Pancreas (tissue), 10 donors: ENCODE data around the gene PYY. TPM values are rescaled to one million over a fixed set of nuclear protein-coding genes. Genes with fewer than 3 reads are reported as not detected.

ENCODE experiments used
- ATAC-seq, 4 donors: fragments of 200-7000 bp; cut with Tn5 transposase; one replicate each; pipeline versions ENCODE4 v1.8.0 to v1.9.1; 2020; ENCODE audit warnings: mild to moderate bottlenecking in 4 of 4, moderate library complexity in 4 of 4
- DNase-seq, 6 donors: peaks; one replicate each; pipeline ENCODE4 v3.0.0-alpha.2; 2020
- FAIRE-seq: peaks from 2 replicates; lab custom pipeline; 2012; peaks lifted over from hg19 to GRCh38; lab: Jason Lieb, UNC
- H3K27ac ChIP-seq, 4 donors: fragments of 200-600 bp; sonication (generic); 1 replicate in 3 of 4; 2 replicates in 1 of 4; pipeline versions ENCODE4 v1.5.0 to v1.8.0; 2020
- H3K27me3 ChIP-seq, 4 donors: fragments of 200-600 bp; one replicate each; pipeline ENCODE4 v1.8.0; 2021
- H3K36me3 ChIP-seq, 3 donors: fragments of 200-600 bp; sonication (generic) in 1 of 3; one replicate each; pipeline versions ENCODE4 v1.5.0 to v1.8.0; 2020 to 2021
- H3K4me1 ChIP-seq, 3 donors: fragments of 200-600 bp; one replicate each; pipeline ENCODE4 v1.8.0; 2021
- H3K4me3 ChIP-seq, 4 donors: fragments of 200-600 bp; sonication (generic) in 2 of 4; one replicate each; pipeline versions ENCODE4 v1.5.0 to v1.8.0; 2020 to 2021
- H3K9me3 ChIP-seq, 4 donors: fragments of 200-600 bp; one replicate each; pipeline ENCODE4 v1.8.0; 2021
- WGBS, 2 donors: extraction: QIAGEN DNeasy Blood & Tissue Kit; methylation state at CpG; one replicate each; pipeline ENCODE4 v1.1.7; 2013; 5-methylcytosine and 5-hydroxymethylcytosine counted together
- intact Hi-C, 3 donors: fragments of 100-400 bp; cut with DNase I; formaldehyde crosslinking; loops; one replicate each; pipeline versions ENCODE4 v1.11.1 to v1.14.2; 2022
- polyA plus RNA-seq, 2 donors: library from polyadenylated mRNA; stranded (reverse); fragments of 200-250 nt; gene quantifications; one replicate each; pipeline ENCODE4 v1.2.3, GENCODE V29; 2013
- total RNA-seq, 6 donors: library from RNA; stranded (reverse); fragmentation: NEBNext Ultra II Directional in 4 of 6; extraction: Animal tissue kit (Norgen Biotek cat#: 25700) in 4 of 6; gene quantifications; one replicate each; pipeline versions ENCODE4 v1.2.1 to v1.2.4, GENCODE V29; 2021 to 2023
- TF ChIP-seq, protein P1 (sequence below), 4 donors: fragments of 200-600 bp; sonication (generic) in 3 of 4; IDR thresholded peaks; one replicate each; pipeline versions ENCODE4 v1.5.0 to v1.8.0; 2021; ENCODE audit warnings: antibody characterized with exemption in 4 of 4
- donor health status: healthy with polysubstance abuse.
- donor health status: DM: no; HTN: no; CAD: no; lungs with moderate emphysema.
- donor health status: DM: no; HTN: no; CAD: no.
- donor health status: control.
- donor health status: control.
- donor health status: Bipolar disorder and iron deficiency.
- donor health status: DM: yes; HTN: yes; CAD: no.
- donor health status: DM: no; HTN: no; CAD: no.
- donor health status: DM: no; HTN: no; CAD: no.
- donor health status: DM: yes; HTN: yes; CAD: no.

Gene PYY
- total and polyA plus RNA-seq, 8 donors = 0.35 to 1.1 (median 0.57) TPM; not detected in 4

DNA sequence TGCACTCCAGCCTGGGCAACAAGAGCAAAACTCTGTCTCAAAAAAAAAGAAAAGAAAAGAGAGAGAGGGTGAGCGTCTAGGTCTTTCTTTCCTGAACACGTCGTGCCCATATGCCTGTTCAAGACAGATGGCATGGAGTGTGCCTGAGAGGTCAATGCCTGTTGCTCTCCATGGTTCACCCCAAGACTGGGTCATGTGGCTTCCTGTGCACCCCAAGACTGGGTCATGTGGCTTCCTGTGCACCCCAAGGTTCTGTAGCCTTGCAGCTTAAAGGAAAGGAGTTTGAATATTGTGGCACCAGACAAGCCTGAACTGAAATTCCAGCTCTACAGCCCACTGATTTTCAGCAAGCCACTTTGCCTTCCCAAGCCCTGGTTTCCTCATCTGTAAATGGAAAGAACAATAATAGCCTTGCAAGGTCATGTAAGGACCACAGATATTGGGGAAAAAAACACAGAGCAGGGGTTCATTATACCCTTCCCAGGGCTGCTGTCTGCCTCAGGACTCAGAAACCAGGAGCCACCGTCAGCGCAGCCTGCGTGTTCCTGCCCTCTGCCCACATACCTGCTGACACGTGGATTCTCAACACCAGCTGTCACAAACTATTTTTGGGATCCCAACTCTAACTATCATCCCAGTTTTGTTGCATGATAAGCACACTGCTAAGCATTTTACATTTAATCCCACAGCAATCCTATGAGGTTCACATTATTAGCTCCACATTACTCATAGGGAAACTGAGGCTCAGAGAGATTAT lies 32.7 kb upstream of the PYY start:
- H3K27ac ChIP-seq = no peak overlapping the region
- H3K4me1 ChIP-seq = peaks cover 0 to 5% (median 0%) of the 10 kb centered on the region in 3 donors
- H3K27me3 ChIP-seq = peaks cover 0 to 9% (median 0%) of the 10 kb centered on the region in 4 donors
- ATAC-seq (no peak), DNase-seq (no peak), FAIRE-seq (no peak)
- intact Hi-C loops = no loop called here
- WGBS, 2 donors = 85 to 93% methylated on average over 7 of the region's 7 CpGs
- no peaks in the 10 kb centered on the region for H3K36me3 ChIP-seq
- H3K9me3 ChIP-seq = no peaks in the 10 kb centered on the region
- no peak overlapping the region for H3K4me3 ChIP-seq
- TF ChIP-seq, protein P1, sequence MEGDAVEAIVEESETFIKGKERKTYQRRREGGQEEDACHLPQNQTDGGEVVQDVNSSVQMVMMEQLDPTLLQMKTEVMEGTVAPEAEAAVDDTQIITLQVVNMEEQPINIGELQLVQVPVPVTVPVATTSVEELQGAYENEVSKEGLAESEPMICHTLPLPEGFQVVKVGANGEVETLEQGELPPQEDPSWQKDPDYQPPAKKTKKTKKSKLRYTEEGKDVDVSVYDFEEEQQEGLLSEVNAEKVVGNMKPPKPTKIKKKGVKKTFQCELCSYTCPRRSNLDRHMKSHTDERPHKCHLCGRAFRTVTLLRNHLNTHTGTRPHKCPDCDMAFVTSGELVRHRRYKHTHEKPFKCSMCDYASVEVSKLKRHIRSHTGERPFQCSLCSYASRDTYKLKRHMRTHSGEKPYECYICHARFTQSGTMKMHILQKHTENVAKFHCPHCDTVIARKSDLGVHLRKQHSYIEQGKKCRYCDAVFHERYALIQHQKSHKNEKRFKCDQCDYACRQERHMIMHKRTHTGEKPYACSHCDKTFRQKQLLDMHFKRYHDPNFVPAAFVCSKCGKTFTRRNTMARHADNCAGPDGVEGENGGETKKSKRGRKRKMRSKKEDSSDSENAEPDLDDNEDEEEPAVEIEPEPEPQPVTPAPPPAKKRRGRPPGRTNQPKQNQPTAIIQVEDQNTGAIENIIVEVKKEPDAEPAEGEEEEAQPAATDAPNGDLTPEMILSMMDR (IDR thresholded peaks at IDR 0.05) = no peak

DNA sequence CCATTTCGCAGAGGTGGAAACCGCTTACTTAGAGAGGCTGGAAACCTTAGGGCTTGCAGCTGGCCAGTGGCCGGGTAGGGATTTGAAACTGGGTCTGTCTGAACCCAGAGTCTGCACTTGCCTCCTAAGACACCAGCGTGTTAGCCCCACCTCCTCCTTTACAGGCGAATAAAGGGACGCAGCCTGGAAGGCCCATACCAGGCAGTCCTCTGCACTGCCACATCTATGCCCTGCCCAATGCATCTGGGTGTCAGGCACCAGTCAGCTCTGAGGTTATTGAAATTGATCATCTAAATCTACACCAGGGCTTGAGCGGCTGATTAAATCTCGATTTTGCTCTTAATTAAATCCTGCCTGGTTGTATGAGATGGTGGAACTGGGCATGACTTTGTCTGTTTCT lies 30.8 kb upstream of the PYY start:
- ATAC-seq (peak in 2 of 4 donors; percentile 5 to 13), DNase-seq (no peak), FAIRE-seq (no peak)
- no peak overlapping the region for H3K4me3 ChIP-seq
- 89 to 90% methylated on average over 8 of the region's 8 CpGs for WGBS, 2 donors
- peaks cover 0 to 5% (median 0%) of the 10 kb centered on the region in 3 donors for H3K4me1 ChIP-seq
- intact Hi-C loops = no loop called here
- no peak overlapping the region for H3K27ac ChIP-seq
- TF ChIP-seq, protein P1 (IDR thresholded peaks at IDR 0.05) = no peak
- H3K9me3 ChIP-seq = no peaks in the 10 kb centered on the region
- no peaks in the 10 kb centered on the region for H3K36me3 ChIP-seq
- H3K27me3 ChIP-seq = peaks cover 0 to 9% (median 0%) of the 10 kb centered on the region in 4 donors

DNA sequence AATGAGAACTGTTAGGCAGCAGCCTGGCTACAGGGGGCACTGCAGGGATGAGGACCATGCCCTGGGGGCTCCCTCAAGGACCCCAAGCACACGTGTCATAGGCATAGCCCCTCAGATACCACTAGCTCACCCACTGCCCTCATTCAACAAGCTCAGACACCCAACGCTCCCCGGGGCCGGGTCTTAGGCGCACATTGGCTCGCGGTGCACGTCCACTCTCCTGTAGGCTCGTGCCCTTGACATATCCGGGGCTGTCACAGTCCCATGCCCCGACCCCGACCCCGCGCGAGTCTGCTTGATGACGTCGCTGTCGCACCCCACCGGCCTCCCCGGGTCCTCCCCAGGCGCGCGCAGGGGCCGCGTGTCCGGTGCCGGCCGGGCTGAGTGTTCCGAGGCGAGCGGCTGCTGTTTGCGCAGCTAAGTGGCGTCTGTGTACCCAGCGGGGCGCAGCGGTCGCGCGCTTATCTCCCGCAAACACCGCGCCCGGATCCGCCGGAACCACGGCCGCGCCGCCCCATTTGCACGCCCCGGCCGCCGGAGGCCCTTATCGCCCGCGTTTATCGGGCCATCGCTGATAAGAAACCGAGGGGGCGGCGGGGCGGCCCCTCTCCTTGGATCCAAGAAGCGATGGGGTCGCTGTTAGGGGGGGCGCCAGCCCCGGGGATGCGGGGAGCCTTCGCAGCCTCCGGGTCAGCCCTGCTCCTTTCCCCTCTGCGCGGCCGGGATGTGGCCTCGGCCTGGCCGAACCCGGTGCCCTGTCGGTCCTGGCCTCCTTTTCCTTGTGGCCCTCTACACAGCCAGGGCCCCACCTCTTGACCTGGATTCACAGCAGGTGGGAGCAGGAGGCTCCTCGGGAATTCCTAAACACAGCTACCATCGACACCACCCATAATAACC lies 30.0 kb upstream of the PYY start:
- TF ChIP-seq, protein P1 (IDR thresholded peaks at IDR 0.05) = no peak
- FAIRE-seq (no peak), ATAC-seq (peak; percentile 74 to 91 (median 86)), DNase-seq (peak in 5 of 6 donors; percentile 14 to 86 (median 42))
- WGBS, 2 donors = 3 to 4% methylated on average over 58 to 78 of the region's 78 CpGs
- H3K27me3 ChIP-seq = peaks cover 0 to 9% (median 0%) of the 10 kb centered on the region in 4 donors
- H3K4me1 ChIP-seq = peaks cover 0 to 5% (median 0%) of the 10 kb centered on the region in 3 donors
- peak overlapping the region; percentile 7 to 49 (median 22) for H3K4me3 ChIP-seq
- intact Hi-C loops = no loop called here
- no peaks in the 10 kb centered on the region for H3K9me3 ChIP-seq
- no peaks in the 10 kb centered on the region for H3K36me3 ChIP-seq
- H3K27ac ChIP-seq = no peak overlapping the region

DNA sequence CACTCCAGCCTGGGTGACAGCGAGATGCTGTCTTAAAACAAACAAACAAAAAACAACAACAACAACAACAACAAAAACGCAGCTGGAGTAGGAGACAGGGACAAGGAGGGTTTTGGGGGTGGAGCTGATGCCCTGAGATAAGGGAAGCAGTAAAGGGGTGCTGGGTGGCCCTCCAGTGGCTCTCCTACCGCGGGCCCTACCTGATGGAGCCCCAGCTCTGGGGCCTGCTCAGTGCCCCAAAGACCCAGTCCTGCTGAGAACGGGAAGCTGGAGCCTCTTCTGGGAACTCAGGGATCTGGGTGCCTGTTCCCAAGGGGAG lies 29.4 kb upstream of the PYY start:
- 11 to 29% methylated on average over 5 of the region's 5 CpGs for WGBS, 2 donors
- H3K27me3 ChIP-seq = peaks cover 0 to 9% (median 0%) of the 10 kb centered on the region in 4 donors
- peak overlapping the region in 2 of 4 donors; percentile 32 to 49 for H3K4me3 ChIP-seq
- peak in 1 of 4 donors; percentile 42 for ATAC-seq
- no peak for FAIRE-seq
- H3K9me3 ChIP-seq = no peaks in the 10 kb centered on the region
- no peak overlapping the region for H3K27ac ChIP-seq
- TF ChIP-seq, protein P1 (IDR thresholded peaks at IDR 0.05) = no peak
- no peaks in the 10 kb centered on the region for H3K36me3 ChIP-seq
- no peak for DNase-seq
- intact Hi-C loops = no loop called here
- peaks cover 0 to 5% (median 0%) of the 10 kb centered on the region in 3 donors for H3K4me1 ChIP-seq
